ENCODE measurements around the gene CMTM5.

The CMTM5 gene

DNA sequence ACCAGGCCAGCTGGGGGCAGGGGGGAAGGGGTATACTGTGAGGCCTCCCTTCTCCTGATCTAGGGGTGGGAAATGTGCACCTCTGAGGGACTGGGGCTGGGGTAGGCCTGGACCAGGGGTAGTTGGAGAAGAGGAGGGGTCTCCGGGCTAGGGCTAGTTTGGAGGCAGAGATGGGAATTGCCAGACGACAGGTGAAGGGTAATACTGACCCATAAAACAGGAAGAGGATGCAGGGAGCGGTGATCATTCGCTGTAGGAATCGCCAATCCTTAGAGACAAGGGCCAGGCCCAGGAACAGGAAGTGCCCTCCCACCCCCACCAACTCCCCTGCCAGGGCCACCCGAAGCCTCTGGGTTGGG is 28.6 kb upstream of the CMTM5 start:
- TF ChIP-seq, protein P1, sequence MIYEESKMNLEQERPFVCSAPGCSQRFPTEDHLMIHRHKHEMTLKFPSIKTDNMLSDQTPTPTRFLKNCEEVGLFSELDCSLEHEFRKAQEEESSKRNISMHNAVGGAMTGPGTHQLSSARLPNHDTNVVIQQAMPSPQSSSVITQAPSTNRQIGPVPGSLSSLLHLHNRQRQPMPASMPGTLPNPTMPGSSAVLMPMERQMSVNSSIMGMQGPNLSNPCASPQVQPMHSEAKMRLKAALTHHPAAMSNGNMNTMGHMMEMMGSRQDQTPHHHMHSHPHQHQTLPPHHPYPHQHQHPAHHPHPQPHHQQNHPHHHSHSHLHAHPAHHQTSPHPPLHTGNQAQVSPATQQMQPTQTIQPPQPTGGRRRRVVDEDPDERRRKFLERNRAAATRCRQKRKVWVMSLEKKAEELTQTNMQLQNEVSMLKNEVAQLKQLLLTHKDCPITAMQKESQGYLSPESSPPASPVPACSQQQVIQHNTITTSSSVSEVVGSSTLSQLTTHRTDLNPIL (CRISPR knock-in tag; IDR thresholded peaks at IDR 0.05; ENCODE audit: low read depth) = no peak
- TF ChIP-seq ZFP3 (CRISPR knock-in tag; IDR thresholded peaks at IDR 0.05) = no peak
- TF ChIP-seq ZC3H10 (CRISPR knock-in tag; IDR thresholded peaks at IDR 0.05) = no peak
- TF ChIP-seq, protein P2, sequence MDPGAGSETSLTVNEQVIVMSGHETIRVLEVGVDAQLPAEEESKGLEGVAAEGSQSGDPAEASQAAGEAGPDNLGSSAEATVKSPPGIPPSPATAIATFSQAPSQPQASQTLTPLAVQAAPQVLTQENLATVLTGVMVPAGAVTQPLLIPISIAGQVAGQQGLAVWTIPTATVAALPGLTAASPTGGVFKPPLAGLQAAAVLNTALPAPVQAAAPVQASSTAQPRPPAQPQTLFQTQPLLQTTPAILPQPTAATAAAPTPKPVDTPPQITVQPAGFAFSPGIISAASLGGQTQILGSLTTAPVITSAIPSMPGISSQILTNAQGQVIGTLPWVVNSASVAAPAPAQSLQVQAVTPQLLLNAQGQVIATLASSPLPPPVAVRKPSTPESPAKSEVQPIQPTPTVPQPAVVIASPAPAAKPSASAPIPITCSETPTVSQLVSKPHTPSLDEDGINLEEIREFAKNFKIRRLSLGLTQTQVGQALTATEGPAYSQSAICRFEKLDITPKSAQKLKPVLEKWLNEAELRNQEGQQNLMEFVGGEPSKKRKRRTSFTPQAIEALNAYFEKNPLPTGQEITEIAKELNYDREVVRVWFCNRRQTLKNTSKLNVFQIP (CRISPR knock-in tag; IDR thresholded peaks at IDR 0.05; ENCODE audit: borderline replicate concordance, low read depth) = no peak
- no peak for TF ChIP-seq ZFP30 (CRISPR knock-in tag; IDR thresholded peaks at IDR 0.05)
- TF ChIP-seq ARNTL (CRISPR knock-in tag; IDR thresholded peaks at IDR 0.05; ENCODE audit: borderline replicate concordance, low read depth) = no peak
- no peak for TF ChIP-seq ZNF565 (CRISPR knock-in tag; conservative IDR thresholded peaks at IDR 0.05; ENCODE audit: low read depth)
- TF ChIP-seq, protein P3, sequence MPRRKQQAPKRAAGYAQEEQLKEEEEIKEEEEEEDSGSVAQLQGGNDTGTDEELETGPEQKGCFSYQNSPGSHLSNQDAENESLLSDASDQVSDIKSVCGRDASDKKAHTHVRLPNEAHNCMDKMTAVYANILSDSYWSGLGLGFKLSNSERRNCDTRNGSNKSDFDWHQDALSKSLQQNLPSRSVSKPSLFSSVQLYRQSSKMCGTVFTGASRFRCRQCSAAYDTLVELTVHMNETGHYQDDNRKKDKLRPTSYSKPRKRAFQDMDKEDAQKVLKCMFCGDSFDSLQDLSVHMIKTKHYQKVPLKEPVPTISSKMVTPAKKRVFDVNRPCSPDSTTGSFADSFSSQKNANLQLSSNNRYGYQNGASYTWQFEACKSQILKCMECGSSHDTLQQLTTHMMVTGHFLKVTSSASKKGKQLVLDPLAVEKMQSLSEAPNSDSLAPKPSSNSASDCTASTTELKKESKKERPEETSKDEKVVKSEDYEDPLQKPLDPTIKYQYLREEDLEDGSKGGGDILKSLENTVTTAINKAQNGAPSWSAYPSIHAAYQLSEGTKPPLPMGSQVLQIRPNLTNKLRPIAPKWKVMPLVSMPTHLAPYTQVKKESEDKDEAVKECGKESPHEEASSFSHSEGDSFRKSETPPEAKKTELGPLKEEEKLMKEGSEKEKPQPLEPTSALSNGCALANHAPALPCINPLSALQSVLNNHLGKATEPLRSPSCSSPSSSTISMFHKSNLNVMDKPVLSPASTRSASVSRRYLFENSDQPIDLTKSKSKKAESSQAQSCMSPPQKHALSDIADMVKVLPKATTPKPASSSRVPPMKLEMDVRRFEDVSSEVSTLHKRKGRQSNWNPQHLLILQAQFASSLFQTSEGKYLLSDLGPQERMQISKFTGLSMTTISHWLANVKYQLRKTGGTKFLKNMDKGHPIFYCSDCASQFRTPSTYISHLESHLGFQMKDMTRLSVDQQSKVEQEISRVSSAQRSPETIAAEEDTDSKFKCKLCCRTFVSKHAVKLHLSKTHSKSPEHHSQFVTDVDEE (CRISPR knock-in tag; IDR thresholded peaks at IDR 0.05) = no peak
- TF ChIP-seq TCF4 (CRISPR knock-in tag; IDR thresholded peaks at IDR 0.05; ENCODE audit: borderline replicate concordance) = no peak
- no peak for TF ChIP-seq TOX (CRISPR knock-in tag; IDR thresholded peaks at IDR 0.05; ENCODE audit: borderline replicate concordance)
- TF ChIP-seq, protein P4, sequence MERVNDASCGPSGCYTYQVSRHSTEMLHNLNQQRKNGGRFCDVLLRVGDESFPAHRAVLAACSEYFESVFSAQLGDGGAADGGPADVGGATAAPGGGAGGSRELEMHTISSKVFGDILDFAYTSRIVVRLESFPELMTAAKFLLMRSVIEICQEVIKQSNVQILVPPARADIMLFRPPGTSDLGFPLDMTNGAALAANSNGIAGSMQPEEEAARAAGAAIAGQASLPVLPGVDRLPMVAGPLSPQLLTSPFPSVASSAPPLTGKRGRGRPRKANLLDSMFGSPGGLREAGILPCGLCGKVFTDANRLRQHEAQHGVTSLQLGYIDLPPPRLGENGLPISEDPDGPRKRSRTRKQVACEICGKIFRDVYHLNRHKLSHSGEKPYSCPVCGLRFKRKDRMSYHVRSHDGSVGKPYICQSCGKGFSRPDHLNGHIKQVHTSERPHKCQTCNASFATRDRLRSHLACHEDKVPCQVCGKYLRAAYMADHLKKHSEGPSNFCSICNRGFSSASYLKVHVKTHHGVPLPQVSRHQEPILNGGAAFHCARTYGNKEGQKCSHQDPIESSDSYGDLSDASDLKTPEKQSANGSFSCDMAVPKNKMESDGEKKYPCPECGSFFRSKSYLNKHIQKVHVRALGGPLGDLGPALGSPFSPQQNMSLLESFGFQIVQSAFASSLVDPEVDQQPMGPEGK (CRISPR knock-in tag; IDR thresholded peaks at IDR 0.05; ENCODE audit: borderline replicate concordance) = no peak
- no peak for ATAC-seq

DNA sequence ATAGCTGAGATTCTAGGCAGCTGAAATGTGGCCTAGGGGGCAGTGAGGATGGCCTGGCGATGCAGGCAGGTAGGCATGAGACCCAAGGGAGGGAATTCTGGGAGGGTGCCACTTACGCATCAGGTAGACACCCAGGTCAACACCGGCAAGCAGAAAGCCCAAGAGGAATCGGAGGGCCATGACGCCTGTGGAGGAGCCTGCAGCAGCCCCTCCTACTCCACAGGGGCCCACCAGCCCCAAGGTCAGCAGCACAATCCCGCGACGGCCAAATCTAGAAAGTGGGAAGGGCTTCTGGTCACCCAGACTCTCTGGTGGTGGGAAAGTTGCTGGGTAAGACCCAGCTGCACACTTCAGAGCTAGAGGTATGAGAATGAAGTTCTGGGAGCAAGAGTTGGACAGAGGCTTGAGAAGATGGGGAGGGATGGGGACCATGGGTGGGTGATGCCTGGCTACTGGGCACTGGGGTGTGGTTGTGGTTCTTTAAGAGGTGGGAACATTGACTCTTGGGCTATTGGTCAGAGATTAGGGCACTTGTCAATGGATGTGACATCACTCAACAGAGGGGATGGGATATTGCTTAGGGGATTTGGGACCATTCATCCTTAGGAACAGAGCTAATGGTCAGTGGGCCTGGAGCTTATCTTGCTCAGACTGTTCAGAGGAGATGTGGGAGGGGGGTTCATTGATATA is 27.5 kb upstream of the CMTM5 start:
- TF ChIP-seq OSR1 (CRISPR knock-in tag; IDR thresholded peaks at IDR 0.05) (no peak), TCF4 (CRISPR knock-in tag; IDR thresholded peaks at IDR 0.05; ENCODE audit: borderline replicate concordance) (no peak), ZNF8 (CRISPR knock-in tag; IDR thresholded peaks at IDR 0.05) (no peak), TOX (CRISPR knock-in tag; IDR thresholded peaks at IDR 0.05; ENCODE audit: borderline replicate concordance) (no peak), GLIS3 (CRISPR knock-in tag; IDR thresholded peaks at IDR 0.05) (no peak), SNAI2 (CRISPR knock-in tag; IDR thresholded peaks at IDR 0.05) (no peak), RARB (CRISPR knock-in tag; IDR thresholded peaks at IDR 0.05) (no peak), ZC3H10 (CRISPR knock-in tag; IDR thresholded peaks at IDR 0.05) (no peak), CSDC2 (CRISPR knock-in tag; IDR thresholded peaks at IDR 0.05) (no peak), ARNTL (CRISPR knock-in tag; IDR thresholded peaks at IDR 0.05; ENCODE audit: borderline replicate concordance, low read depth) (no peak), BACH2 (CRISPR knock-in tag; IDR thresholded peaks at IDR 0.05; ENCODE audit: borderline replicate concordance) (no peak), ISL1 (CRISPR knock-in tag; IDR thresholded peaks at IDR 0.05) (no peak)
- TF ChIP-seq, protein P3 (CRISPR knock-in tag; IDR thresholded peaks at IDR 0.05) = no peak
- TF ChIP-seq, protein P2 (CRISPR knock-in tag; IDR thresholded peaks at IDR 0.05; ENCODE audit: borderline replicate concordance, low read depth) = no peak
- ATAC-seq = no peak
